Measurements from ENCODE around the gene NKPD1. TPM values are rescaled to one million over a fixed set of nuclear protein-coding genes. Genes with fewer than 3 reads are reported as not detected.

Gene NKPD1
- total and polyA plus RNA-seq, 9 donors = 0.11 to 0.57 (median 0.20) TPM; not detected in 1

DNA sequence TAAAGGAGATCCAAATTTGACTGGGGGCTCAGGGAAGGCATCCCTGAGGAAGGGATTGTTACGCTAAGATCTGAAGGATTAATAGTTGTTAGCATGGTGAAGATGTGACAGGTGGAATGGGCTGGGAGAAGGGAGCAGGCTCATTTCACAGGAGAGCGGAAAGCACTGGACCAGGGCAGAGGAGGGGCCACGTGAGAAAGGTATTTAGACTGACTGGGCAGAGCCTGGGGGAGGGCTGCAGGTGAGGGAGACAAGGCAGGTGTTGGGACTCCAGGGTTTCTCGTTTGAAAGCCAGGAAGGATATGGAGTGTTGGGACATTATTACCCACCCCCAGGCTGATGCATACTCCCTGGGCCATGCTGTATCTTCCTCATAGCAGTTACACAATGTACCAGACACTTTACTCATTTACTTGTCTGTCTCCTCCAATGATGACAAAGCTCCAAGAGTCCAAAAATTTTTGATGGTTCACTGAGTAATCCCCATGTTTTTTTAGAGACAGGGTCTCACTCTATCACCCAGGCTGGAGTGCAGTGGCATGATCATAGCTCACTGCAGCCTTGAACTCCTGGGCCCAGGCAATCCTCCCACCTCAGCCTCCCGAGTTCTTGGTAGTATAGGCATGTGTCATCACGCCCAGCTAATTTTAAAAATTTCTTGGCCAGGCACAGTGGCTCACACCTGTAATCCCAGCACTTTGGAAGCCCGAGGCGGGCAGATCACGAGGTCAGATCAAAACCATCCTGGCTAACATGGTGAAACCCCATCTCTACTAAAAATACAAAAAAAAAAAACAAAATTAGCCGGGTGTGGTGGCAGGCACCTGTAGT, 14.9 kb upstream of the NKPD1 start:
- intact Hi-C loops (cut with DNase I) = no loop called here
- Histone ChIP-seq H3K4me1 (ENCODE audit: insufficient read depth) (peaks cover 5% of the 10 kb centered on the region), H3K36me3 (no peaks in the 10 kb centered on the region), H3K4me3 (no peak overlapping the region), H3K9me3 (no peaks in the 10 kb centered on the region), H3K27ac (no peak overlapping the region), H3K27me3 (no peaks in the 10 kb centered on the region)
- TF ChIP-seq POLR2A (IDR thresholded peaks at IDR 0.05) = no peak
- TF ChIP-seq, protein P1, sequence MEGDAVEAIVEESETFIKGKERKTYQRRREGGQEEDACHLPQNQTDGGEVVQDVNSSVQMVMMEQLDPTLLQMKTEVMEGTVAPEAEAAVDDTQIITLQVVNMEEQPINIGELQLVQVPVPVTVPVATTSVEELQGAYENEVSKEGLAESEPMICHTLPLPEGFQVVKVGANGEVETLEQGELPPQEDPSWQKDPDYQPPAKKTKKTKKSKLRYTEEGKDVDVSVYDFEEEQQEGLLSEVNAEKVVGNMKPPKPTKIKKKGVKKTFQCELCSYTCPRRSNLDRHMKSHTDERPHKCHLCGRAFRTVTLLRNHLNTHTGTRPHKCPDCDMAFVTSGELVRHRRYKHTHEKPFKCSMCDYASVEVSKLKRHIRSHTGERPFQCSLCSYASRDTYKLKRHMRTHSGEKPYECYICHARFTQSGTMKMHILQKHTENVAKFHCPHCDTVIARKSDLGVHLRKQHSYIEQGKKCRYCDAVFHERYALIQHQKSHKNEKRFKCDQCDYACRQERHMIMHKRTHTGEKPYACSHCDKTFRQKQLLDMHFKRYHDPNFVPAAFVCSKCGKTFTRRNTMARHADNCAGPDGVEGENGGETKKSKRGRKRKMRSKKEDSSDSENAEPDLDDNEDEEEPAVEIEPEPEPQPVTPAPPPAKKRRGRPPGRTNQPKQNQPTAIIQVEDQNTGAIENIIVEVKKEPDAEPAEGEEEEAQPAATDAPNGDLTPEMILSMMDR (IDR thresholded peaks at IDR 0.05) = no peak
- TF ChIP-seq EP300 (IDR thresholded peaks at IDR 0.05) = no peak
- no peak for DNase-seq
- WGBS, 3 donors = 70 to 80% (median 76%) methylated on average over 10 of the region's 10 CpGs

DNA sequence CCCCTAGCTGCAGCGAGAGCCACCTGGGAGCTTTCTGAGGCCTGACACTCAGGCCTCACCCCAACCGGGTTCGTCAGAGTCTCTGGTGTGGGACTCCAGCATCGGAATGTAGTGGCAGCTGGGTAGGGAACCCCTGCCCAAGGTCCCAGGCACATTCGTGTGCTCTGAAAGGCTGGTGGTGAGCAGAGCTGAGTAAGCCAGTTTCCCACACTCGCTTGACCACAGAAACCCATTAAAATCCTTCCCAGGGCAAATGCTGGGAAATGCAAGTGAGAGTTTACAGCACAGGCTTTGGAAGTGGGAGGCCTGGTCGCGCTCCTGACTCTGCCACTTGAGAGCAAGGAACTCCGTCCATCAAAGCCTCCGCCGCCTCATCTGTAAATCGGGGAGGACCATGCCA, 13.0 kb upstream of the NKPD1 start:
- no peak overlapping the region for H3K27ac ChIP-seq
- intact Hi-C loops (cut with DNase I) = no loop called here
- no peak overlapping the region for H3K4me3 ChIP-seq
- H3K4me1 ChIP-seq (ENCODE audit: insufficient read depth) = peaks cover 5% of the 10 kb centered on the region
- H3K36me3 ChIP-seq = no peaks in the 10 kb centered on the region
- no peaks in the 10 kb centered on the region for H3K9me3 ChIP-seq
- WGBS, 3 donors = 72 to 76% (median 76%) methylated on average over 12 of the region's 12 CpGs
- DNase-seq = no peak
- TF ChIP-seq POLR2A (IDR thresholded peaks at IDR 0.05) (no peak), EP300 (IDR thresholded peaks at IDR 0.05) (no peak)
- TF ChIP-seq, protein P1 (IDR thresholded peaks at IDR 0.05) = no peak
- no peaks in the 10 kb centered on the region for H3K27me3 ChIP-seq

DNA sequence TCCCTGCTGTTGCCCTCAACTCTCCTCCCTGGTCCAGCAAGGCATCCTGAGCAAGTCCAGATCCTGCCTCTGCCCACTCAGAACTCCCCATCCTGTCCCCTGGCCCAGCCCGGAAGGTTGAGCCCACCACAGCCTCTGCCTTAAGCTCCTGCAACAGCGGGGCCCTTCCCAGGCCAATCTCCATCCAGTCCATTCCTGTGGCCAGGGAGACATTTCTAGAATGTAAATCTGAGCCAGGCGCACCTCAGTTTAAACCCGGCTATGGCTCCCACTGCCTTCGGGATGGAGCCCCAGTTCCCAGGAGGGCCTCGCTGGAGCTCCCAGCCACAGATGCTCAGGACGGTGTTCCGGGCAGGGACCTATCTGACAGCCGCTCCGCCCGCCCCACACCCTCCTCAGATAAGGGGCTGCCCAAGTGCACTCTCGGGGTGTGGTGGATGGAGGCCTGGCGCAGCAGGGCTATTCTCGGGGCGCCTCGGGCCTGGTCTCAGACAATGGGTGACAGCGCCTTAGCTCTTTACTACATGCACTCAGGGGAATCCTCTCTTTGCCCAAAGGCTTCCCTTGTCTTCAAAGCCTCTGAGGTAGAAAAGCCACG, 11.9 kb upstream of the NKPD1 start:
- TF ChIP-seq EP300 (IDR thresholded peaks at IDR 0.05) (no peak), POLR2A (IDR thresholded peaks at IDR 0.05) (no peak)
- TF ChIP-seq, protein P1 (IDR thresholded peaks at IDR 0.05) = no peak
- no peak for DNase-seq
- H3K9me3 ChIP-seq = no peaks in the 10 kb centered on the region
- no peak overlapping the region for H3K27ac ChIP-seq
- intact Hi-C loops (cut with DNase I) = no loop called here
- no peaks in the 10 kb centered on the region for H3K36me3 ChIP-seq
- no peak overlapping the region for H3K4me3 ChIP-seq
- no peaks in the 10 kb centered on the region for H3K27me3 ChIP-seq
- WGBS, 3 donors = 91 to 93% (median 91%) methylated on average over 16 to 18 of the region's 18 CpGs
- peaks cover 5% of the 10 kb centered on the region for H3K4me1 ChIP-seq (ENCODE audit: insufficient read depth)

DNA sequence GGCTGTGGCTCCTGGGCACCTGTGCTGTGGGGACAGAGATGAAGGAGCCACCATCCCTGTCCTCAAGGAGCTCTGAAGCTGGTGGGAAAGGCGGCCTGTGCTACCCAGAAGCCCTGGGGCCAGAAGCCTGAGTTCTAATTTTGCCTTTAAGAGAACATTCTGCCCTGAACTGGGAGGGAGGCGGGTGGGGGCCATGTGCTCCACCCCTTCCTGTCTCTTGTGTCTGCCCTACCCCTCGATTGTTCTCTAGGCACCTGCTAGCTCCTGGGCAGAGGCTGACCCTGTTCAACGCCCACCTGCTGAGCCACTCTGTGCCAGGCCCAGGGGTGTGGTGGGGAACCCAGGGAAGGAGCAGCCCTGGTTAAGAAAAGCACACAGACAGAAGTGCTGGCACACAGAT, 11.4 kb upstream of the NKPD1 start:
- Histone ChIP-seq H3K4me3 (no peak overlapping the region), H3K9me3 (no peaks in the 10 kb centered on the region), H3K4me1 (ENCODE audit: insufficient read depth) (peaks cover 3% of the 10 kb centered on the region), H3K27me3 (no peaks in the 10 kb centered on the region), H3K36me3 (no peaks in the 10 kb centered on the region), H3K27ac (no peak overlapping the region)
- no peak for DNase-seq
- WGBS, 3 donors = 83 to 85% (median 84%) methylated on average over 4 of the region's 4 CpGs
- intact Hi-C loops (cut with DNase I) = no loop called here
- TF ChIP-seq EP300 (IDR thresholded peaks at IDR 0.05) (no peak), POLR2A (IDR thresholded peaks at IDR 0.05) (no peak)
- TF ChIP-seq, protein P1 (IDR thresholded peaks at IDR 0.05) = no peak
